GM19438 (cell line): ENCODE measurements around the gene CROT.

Experiments used
- ATAC-seq: cut with Tn5 transposase; IDR thresholded peaks from one replicate; pipeline ENCODE4 v1.9.1; 2021; ENCODE audit warnings: low read depth; ENCODE audit not compliant: unreplicated experiment

CROT gene

GRCh38 chr7:87345166-87345927 is at the start of gene CROT:
TSS of gene CROT (plus strand) at chr7:87345664. CDS start at chr7:87349069, 3,405 bp downstream.
- peak; percentile 97 for ATAC-seq

- no peak for ATAC-seq
Observed at GRCh38 chr7:87300756-87301155, 44.7 kb upstream of the CROT start.

GRCh38 chr7:87310790-87311419 is 34.6 kb upstream of the CROT start:
- ATAC-seq = no peak

GRCh38 chr7:87312215-87312865 is 33.1 kb upstream of the CROT start:
- peak; percentile 52 for ATAC-seq

- peak; percentile 73 for ATAC-seq
Observed at GRCh38 chr7:87316097-87316700, 29.3 kb upstream of the CROT start.

GRCh38 chr7:87316846-87317552 is 28.5 kb upstream of the CROT start:
- ATAC-seq = no peak

- ATAC-seq = no peak
Observed at GRCh38 chr7:87317691-87318245, 27.7 kb upstream of the CROT start.

GRCh38 chr7:87318741-87319140 is 26.7 kb upstream of the CROT start:
- peak; percentile 24 for ATAC-seq

GRCh38 chr7:87319154-87319581 is 26.3 kb upstream of the CROT start:
- peak; percentile 46 for ATAC-seq

- ATAC-seq = no peak
Observed at GRCh38 chr7:87322912-87323311, 22.6 kb upstream of the CROT start.

GRCh38 chr7:87325576-87326370 is 19.7 kb upstream of the CROT start:
- ATAC-seq = no peak

- ATAC-seq = no peak
Observed at GRCh38 chr7:87328281-87328680, 17.2 kb upstream of the CROT start.

- ATAC-seq = no peak
Observed at GRCh38 chr7:87330316-87330715, 15.1 kb upstream of the CROT start.

GRCh38 chr7:87330942-87331341 is 14.5 kb upstream of the CROT start:
- ATAC-seq = no peak

- no peak for ATAC-seq
Observed at GRCh38 chr7:87331687-87332252, 13.7 kb upstream of the CROT start.

GRCh38 chr7:87332321-87332720 is 13.1 kb upstream of the CROT start:
- no peak for ATAC-seq

- no peak for ATAC-seq
Observed at GRCh38 chr7:87336136-87336535, 9.3 kb upstream of the CROT start.

- no peak for ATAC-seq
Observed at GRCh38 chr7:87337331-87337730, 8.1 kb upstream of the CROT start.

GRCh38 chr7:87339373-87339897 is 6.0 kb upstream of the CROT start:
- no peak for ATAC-seq
